Limb (tissue), 2 donors: Measurements from ENCODE around the gene SELENOW.
"Not testable (repeated sequence)": the region's sequence is repeated elsewhere in the genome, so short reads cannot be mapped to it uniquely, and the experiment has no call there.

Source experiments
- DNase-seq, 2 donors: peaks; one replicate each; pipeline ENCODE4 v3.0.0-alpha.2; 2016; ENCODE audit errors: extremely low spot score in 2 of 2

The SELENOW gene

DNA sequence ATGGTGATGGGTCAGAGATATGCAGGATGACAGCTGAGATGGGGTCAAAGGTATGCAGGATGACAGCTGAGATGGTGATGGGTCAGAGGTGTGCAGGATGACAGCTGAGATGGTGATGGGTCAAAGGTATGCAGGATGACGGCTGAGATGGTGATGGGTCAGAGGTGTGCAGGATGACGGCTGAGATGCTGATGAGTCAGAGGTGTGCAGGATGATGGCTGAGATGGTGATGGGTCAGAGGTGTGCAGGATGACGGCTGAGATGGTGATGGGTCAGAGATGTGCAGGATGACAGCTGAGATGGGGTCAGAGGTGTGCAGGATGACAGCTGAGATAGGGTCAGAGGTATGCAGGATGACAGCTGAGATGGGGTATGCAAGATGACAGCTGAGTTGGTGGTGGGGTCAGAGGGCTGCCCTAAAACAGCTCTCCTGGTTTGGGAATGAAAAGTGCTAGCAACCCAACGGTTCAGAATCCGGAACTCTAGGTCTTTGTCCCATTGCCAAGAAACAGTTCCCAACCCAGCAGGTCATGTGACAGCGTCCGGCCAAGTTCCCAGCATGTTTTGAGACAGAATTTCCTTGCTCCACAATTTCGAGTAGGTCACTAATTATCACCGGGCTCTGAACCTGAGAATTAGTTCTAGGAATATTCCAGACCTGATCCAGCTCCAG lies 3.2 kb downstream of the SELENOW start:
- DNase-seq, result no peak

DNA sequence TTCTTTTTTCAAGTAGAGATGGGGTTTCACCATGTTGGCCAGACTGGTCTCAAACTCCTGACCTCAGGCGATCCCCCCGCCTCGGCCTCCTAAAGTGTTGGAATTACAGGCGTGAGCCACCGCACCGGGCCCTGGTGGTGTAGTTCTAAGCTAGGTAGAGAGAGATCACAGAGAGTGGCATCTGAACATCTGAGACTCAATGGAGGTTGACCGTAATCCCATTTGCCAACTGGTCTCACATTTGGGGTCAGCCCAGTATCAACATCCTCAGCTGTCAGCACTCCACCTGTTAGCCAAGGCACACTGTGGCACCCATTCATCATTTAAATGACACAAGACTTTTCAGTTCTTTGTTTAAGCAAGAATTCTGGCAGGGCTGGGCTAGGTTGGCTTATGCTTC lies 8.1 kb downstream of the SELENOW start:
- DNase-seq, result no peak

DNA sequence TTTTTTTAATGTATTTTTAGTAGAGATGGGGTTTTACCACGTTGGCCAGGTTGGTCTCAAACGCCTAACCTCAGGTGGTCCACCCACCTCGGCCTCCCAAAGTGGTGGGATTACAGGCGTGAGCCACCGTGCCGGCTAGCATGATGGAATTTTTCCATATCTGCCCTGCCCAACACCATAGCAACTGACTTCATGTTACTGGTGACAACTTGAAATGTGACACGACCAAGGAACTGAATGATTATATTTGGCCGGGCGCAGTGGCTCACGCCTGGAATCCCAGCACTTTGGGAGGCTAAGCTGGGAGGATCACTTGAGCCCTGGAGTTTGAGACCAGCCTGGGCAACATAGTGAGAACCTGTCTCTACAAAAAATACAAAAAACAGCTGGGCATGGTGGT lies 8.8 kb downstream of the SELENOW start:
- not testable (repeated sequence) for DNase-seq

DNA sequence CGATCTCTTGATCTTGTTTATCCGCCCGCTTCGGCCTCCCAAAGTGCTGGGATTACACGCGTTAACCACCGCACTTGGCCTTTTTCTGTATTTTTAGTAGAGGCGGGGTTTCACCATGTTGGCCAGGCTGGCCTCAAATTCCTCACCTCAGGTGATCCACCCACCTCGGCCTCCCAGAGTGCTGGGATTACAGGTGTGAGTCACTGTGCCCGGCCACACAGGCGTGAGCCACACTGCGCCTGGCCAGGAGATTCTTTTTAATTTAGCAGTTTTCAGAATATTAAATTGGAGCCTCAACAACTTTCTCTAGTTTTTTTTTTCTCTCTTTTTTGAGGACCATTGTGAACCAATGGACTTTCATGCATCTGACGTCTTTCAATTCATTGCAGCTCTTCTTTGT lies 11.3 kb downstream of the SELENOW start:
- DNase-seq, result not testable (repeated sequence)

DNA sequence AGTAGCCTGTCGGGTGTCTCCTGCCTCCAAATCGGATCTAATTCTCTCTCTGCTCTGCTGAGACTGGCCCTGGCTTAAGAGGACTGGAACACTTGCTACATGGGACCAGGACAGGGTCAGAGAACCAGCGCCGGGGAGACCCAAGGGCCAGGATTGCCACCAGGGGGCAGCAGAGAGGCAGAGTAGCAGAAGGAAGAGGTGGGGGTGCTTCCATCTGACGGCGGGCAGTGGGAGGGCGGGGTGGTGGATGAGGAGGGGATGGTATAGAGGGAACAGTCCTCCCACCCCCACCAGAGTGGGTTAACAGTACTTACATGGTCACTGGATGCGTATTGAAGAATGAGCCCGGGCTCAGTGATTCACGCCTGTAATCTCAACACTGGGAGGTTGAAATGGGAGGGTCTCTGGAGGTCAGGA lies 11.9 kb downstream of the SELENOW start:
- DNase-seq, result peak; percentile 47 to 84

DNA sequence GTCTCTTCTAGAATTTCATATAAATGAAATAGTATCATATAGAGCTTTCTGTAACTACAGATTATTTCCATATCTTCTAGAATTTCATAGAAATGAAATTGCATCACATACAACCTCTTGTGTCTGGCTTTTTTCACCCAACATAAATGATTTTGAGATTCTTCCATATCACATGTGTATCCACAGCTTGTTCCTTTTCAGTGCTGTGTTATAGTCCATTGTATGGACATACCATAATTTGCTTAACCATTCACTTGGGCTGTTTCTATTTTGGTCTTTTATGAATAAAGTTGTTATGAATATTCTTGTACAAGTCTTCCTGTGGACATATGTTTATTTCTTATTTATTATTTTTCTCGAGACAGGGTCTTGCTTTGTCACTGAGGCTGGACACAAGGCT lies 14.1 kb downstream of the SELENOW start:
- DNase-seq, result no peak

DNA sequence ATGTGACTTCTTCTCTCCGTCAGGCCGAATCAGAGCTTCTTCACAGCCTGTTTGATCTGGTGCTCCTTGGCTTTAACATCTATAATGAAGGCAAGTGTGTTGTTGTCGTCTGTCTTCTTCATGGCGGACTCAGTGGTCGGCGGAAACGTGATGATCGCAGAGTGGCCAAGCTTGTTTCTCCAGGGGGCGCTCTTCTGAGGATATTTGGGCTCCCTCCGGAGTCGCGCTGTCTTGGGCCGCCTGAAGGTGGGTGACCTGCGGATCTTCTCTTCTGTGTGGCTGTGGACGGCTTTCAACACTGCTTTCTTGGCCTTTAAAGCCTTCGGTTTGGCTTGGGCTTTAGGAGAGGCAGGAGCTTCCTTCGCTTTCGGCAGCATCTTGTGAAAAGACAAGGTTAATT lies 16.0 kb downstream of the SELENOW start:
- no peak for DNase-seq

DNA sequence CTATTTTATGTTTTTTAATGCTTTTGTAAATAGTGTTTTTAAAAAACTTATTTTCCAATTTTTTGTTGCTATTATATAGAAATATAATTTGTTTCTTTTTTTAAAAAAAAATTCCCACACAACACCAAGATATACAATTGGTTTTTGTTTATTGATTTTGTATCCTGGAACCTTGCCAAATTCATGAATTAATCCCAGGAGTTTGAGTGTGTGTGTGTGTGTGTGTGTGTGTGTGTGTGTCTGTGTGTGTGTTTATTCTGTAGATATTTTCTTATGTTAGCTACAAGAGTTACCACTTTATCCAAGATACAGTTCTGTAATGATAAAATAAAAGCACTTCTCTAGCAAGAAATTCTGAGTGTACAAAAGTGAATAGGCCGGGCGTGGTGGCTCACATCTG lies 18.3 kb downstream of the SELENOW start:
- DNase-seq, result no peak

DNA sequence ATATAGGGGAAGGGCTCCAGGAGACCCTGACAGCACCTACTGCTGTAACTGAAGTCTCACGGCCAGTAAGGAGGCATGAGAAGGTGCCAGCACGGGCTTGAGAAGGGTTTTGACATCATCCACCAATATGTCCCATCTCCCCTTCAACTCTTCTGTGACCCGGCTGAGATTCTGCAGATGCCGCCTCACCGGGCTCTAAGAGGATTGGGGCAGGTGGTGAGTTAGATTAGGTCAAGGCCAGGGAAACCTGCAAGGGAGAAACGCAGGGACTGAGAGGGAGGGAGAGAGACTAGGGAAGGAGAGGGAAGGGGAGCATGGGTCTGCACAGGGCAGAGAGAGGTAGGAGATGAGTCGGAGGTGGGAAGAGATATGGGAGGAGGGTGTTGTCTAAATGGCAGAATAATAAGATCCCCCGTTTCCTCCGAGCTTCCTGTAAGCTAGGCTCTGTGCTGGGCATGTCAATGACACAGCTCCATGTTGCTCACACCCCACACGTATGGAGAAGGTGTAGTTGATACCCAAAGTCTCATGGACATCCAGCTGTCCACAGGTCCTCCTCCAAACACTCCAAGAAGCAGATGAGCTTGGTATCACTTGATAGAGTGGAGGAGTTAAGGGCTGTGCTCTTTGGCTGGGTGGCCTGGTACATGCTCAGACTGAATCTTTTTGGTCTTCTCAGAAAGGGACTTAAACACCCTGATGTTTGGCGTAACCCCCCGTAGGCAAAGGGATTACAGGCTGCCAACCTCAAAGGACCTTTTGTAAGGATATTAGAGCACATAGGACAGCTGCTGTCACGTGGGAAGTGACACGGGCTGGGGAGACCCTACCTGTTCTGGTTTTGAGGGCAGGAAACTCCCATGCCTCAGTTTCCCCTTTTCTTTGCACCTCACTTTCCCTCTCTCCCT lies 19.7 kb downstream of the SELENOW start:
- no peak for DNase-seq

DNA sequence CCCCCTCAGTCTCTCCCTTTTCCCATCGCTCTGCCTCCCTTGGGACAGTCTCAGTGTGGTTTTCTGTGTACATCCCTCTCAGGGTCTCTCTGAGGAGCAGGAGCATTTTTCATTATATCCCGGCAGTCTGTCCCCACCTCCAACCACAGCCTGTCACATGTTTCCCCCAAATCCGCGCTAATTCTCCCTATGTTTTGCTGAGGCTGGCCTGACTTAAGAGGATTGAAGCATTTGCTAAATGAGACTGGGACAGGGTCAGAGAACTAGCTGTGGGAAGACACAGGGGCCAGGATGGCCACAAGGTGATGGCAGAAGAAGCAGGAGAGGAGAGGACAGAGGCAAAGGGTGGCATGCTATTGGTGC lies 20.4 kb downstream of the SELENOW start:
- no peak for DNase-seq

DNA sequence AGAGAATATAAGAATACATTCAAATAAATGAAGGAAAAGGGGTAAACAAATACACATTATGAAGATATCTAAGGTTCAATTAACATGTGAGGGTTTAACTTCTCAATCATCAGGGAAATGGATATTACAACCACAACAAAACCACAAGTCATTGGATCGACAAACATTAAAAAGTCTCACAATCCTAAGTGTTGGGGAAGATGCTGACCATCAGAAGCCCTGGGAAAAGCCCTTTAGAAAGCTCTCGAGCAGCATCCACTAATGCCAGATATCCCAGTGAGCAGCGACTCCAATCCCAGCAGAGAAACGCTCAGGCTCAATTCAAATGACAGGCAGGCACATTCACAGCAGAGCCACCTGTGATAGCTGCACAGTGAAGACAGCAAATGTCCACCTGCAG lies 22.8 kb downstream of the SELENOW start:
- DNase-seq, result no peak

DNA sequence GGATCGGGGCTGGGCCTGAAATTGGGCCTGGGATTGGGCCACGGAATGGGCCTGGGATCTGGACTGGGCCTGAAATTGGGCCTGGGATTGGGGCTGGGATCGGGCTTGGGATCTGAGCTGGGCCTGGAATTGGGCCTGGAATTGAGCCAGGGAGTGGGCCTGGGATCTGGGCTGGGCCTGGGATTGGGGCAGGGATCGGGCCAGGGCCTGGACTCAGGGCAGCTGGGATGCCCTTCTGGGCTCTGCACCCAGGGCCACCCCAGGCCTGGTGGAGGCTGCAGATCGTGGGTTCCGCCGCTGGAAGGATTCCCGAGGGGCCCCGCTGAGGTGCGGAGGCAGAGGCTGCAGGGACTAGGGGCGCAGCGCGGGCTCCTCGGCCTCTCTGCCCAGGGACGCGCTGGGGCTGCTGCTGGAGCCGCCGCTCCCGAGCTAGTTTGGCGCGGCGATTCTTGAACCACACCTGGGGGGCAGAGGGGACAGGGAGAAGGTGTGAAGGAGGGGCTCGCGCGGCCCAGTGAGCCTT lies 24.1 kb downstream of the SELENOW start:
- no peak for DNase-seq

DNA sequence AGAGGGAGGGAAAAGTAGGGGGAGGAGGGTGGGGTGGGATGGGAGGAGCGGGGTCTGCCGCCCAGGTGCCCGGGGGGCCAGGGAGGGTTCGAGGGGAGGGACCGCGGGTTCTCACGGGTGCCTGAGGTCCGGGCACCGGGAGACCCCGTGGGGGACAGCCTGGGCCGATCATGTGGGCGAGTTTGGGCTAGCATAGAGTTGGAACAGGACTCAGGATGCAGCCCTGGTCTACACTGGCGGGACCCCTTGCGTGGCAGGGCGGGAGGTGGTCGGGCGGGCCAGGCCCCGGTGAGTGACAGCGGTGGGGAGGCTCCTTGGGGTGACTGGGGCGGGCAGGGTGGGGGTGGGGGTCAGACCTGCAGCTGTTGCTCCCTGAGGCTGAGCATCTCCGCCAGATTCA lies 24.6 kb downstream of the SELENOW start:
- not testable (repeated sequence) for DNase-seq

DNA sequence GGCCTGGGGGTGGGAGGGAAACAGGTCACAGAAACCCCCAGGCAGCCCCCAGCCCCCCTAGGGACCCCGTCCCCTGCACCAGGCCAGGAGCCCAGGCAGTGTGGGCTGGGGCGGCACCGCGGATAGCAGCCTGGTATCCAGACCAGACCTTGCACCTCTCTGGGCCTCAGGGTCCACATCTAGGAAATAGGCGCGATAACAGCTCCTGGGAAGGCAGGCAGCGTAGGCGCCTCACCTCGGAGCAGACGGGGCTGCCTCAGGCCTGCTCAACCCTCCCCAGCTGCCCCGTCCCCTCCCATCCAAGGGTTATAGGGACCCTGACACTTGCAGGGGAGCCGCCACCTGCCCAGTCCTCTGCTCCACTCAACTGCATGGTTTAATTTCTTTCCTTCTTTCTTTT lies 25.2 kb downstream of the SELENOW start:
- not testable (repeated sequence) for DNase-seq

DNA sequence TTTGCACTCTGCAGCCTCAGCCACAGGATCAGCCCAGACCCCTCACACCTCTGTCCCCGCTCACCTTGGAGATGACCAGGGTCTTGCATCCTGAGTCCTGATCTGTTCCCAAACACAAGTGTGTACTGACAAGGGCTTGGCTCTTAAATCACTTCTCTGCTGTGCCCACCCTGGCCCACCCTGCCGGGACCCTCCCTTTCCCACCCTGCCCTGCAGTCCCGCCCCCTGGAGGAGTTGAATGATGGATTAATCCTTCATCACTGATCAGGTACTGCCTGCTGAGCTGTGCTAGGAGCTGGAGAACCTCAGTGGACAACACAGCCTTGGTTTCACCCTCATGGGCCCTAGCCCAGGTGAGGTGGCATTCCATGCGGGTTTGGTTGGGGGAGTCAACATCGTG lies 25.9 kb downstream of the SELENOW start, which contains the start of gene TPRX1:
TSS of gene TPRX1 (minus strand) at position 101 of the 400 bp plus-strand sequence. CDS start at position 89, 12 bp downstream.
- DNase-seq, result not testable (repeated sequence)

DNA sequence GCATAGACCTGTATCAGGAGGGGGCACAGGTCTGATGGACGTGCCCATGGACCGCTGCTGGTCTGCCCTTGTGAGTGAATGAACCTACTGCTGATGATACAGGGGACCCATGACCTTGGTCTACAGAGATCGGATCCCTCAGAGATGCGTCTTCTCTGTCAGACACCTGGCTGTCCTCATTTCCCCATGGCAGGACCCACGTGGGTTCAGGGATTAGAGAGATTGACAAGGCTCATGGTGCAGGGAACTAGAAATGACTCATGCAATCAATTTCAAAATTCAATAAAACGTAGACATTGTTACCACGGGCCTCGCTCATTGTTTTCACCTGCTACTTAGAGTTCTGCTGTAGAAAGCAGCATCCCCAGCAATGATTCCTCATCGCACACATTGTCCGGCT lies 26.8 kb downstream of the SELENOW start:
- no peak for DNase-seq

DNA sequence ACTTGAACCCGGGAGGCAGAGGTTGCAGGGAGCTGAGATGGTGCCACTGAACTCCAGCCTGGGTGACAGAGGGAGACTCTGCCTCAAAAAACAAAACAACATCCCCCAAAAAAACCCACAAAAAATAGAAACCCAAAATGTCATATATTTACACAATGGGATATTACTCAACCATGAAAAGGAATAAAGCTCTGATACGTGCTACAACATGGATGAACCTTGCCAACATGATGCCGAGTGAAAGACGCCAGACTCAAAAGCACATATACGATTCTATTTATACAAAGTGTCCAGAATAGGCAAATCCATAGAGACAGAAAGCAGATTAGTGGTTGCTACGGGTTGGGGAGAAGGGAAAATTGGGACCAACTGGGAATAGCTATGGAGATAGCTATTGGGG lies 27.9 kb downstream of the SELENOW start:
- no peak for DNase-seq

DNA sequence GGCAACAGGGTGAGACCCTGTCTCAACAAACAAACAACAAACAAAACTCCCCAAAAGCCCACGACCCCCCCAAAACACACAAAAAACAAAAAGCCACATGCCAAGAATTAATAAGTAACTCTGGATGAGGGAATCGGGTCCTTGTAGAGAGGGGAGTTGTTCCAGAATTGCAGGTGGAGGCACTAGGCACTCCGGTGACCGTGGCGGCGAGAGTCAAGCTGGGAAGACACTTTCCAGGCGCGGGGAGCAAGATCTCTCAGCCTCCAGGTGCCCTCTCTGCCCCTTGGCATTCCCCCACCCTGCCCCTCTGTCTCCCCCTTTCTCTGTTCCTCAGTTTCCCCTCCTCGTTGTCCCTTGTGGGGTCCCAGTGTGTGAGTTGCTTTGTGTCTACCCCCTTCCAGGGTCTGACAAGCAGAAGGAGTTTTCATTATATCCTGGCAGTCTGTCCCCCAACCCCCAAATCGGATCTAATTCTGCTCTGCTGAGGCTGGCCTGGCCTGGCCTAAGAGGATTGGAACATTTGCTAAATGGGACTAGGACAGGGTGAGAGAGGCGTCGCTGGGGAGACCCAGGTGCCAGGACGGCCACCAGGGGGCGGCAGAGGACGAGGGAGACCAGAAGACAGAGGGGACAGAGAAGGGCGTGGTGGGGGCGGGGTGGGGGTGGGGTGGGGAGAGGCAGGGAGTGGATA lies 34.9 kb downstream of the SELENOW start:
- peak; percentile 25 to 86 for DNase-seq

DNA sequence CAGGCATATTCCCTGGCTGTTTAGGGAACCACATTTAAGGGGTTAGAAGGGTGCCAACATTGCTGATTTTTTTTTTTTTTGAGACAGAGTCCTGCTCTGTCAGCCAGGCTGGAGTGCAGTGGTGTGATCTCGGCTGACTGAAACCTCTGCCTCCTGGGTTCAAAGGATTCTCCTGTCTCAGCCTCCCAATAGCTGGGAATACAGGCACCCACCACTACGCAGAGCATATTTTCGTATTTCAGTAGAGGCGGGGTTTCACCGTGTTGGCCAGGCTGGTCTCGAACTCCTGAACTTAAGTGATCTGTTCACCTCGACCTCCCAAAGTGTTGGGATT lies 35.5 kb downstream of the SELENOW start:
- DNase-seq, result no peak

DNA sequence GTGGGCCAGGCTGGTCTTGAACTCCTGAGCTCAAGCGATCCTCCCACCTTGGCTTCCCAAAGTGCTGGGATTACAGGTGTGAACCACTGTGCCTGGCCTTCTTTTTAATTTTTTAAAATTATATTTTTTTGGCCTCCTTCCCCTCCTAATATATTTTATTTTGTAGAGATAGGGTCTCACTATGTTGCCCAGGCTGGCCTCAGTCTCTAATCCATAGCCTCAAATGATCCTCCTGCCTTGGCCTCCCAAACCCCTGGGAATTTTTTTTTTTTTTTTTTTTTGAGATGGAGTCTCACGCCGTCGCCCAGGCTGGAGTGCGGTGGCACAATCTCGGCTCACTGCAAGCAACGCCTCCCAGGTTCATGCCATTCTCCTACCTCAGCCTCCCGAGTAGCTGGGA lies 37.8 kb downstream of the SELENOW start:
- not testable (repeated sequence) for DNase-seq

DNA sequence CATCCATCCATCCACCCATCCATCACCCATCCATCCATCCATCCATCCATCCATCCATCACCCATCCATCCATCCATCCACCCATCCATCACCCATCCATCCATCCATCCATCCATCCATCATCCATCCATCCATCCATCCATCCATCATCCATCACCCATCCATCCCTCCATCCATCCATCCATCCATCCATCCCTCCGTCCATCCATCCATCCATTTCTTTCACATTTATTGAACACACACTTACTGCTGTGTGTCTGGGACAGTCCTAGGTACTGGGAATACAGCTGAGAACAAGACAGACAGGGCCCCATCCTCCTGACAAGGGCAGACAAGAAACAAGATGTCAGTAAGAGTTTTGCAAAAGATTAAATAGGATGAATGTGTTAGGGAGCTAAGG lies 39.7 kb downstream of the SELENOW start:
- DNase-seq, result not testable (repeated sequence)

DNA sequence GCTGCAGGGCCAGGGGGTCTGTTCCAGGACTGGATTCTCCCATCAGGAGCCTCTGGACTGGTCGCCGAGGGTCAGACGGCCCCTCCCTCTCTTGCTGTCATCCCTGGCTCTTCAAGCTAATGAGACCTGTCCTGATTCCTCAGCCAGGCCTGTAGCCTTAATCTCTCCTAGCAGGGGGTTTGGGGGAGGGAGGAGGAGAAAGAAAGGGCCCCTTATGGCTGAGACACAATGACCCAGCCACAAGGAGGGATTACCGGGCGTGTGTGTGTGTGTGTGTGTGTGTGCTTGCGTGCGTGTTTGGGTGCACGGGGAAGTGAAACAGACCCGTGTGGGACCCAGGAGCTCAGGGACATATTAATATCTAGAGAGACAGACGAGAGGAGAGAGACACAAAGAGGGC lies 41.4 kb downstream of the SELENOW start:
- no peak for DNase-seq
